Occipital lobe (tissue), 2 donors: ENCODE measurements around the gene PHB1. TPM values are rescaled to one million over a fixed set of nuclear protein-coding genes. Genes with fewer than 3 reads are reported as not detected.
"Not testable (repeated sequence)": the region's sequence is repeated elsewhere in the genome, so short reads cannot be mapped to it uniquely, and the experiment has no call there.

Experiments used
- DNase-seq: peaks from one replicate; lab custom pipeline; 2025; lab: John Stamatoyannopoulos, UW
- total RNA-seq: library from RNA; depleted of rRNA; stranded (reverse); fragments of >200 nt; gene quantifications from one replicate; pipeline ENCODE4 v1.2.3, GENCODE V29; 2014

The PHB1 gene
- total RNA-seq, 1 donor from 2014 or later, result 42.0 TPM

GRCh38 chr17:49381033-49381432, 33.6 kb downstream of the PHB1 start:
- DNase-seq, result no peak

- no peak for DNase-seq
Observed at GRCh38 chr17:49379926-49380325, 34.8 kb downstream of the PHB1 start.

DNA sequence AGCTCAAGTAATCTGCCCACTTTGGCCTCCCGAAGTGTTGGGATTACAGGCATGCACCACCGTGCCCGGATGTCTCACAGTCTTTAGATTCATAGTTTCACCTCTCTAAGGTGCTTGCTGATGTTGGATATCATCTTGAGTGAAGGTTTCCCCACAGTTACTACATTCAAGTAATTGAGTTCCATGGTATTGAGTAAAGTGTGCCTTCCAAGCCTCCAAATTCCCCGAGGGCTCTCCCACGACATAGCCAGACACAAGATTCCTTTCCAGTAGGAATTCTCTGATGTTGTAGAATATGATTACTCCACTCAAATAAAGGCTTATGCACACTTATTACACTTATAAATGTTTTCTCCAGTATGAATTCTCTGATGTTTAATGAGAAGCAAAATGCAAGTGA, 36.4 kb downstream of the PHB1 start:
- no peak for DNase-seq

- no peak for DNase-seq
Observed at GRCh38 chr17:49375544-49375943, 39.1 kb downstream of the PHB1 start.

- DNase-seq, result no peak
Observed at GRCh38 chr17:49373115-49373514, 41.6 kb downstream of the PHB1 start.

GRCh38 chr17:49372425-49372824, 42.3 kb downstream of the PHB1 start:
- DNase-seq, result no peak

- DNase-seq, result no peak
Observed at GRCh38 chr17:49370971-49371834, 43.5 kb downstream of the PHB1 start.

- DNase-seq, result no peak
Observed at GRCh38 chr17:49369760-49370159, 44.9 kb downstream of the PHB1 start.

GRCh38 chr17:49369089-49369488, 45.6 kb downstream of the PHB1 start:
- DNase-seq, result no peak

GRCh38 chr17:49365667-49366066, 49.0 kb downstream of the PHB1 start:
- no peak for DNase-seq

DNA sequence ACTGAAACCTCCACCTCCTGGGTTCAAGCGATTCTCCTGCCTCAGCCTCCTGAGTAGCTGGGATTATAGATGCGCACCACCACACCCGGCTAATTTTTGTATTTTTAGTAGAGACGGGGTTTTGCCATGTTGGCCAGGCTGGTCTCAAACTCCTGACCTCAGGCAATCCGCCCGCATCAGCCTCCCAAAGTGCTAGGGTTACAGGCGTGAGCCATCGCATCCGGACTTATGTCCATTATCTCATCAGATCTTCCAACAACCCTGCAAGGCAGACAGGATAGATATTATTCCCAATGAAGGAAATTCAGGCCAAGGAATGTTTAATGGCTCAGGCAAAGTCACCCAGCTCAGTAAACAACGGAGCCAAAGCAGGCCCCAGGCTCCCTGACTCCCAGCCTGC, 49.6 kb downstream of the PHB1 start:
- not testable (repeated sequence) for DNase-seq

DNA sequence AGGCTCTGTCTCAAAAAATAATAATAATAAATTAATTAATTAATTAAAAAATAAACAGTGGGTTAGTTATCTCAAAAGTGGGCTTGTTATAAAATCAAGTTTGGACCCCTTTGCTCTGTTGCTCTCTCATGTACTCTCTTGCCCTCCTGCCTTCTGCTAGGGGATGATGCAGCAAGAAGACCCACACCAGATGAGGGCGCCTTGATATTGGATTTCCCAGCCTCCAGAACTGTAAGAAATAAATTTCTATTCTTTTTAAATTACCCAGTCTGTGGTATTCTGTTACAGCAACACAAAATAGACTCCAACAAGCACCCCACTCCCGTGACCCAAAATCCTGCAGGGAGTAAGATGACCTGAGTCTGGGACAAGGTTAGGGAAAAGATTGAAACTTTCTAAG, 50.6 kb downstream of the PHB1 start:
- DNase-seq, result no peak

DNA sequence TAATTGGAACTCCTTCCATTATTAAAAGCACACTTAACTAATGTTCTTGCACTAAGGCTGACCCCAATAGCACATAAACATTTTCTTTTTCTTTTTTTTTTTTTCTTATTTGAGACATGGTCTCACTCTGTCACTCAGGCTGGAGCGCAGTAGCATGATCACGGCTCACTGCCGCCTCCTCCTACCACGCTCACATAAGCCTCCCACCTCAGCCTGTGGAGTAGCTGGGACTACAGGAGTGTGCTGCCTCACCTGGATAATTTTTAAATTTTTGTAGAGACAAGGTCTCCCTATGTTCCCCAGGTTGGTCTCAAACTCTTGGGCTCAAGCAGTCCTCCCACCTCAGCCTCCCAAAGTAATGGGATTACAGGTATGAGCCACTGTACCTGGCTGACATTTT, 51.4 kb downstream of the PHB1 start:
- no peak for DNase-seq

DNA sequence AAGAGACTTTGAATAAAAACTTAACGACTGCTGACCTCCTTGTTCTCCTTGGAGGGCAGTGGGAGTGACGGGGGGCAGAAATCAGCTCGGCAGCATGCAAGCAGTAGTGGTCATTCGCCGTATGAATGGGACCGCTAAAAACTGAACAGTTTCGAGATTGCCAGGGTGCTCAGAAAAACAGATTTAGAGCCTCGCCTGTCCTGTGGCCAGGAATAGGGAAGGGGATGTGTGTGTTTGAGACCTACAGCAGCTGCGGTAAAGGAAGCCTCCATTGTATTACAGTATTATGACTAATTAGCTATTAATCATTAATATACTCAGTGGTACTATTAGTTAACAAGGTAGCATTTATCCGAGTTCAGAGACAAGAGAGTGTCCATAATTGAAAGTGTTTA, 52.0 kb downstream of the PHB1 start:
- DNase-seq, result no peak

DNA sequence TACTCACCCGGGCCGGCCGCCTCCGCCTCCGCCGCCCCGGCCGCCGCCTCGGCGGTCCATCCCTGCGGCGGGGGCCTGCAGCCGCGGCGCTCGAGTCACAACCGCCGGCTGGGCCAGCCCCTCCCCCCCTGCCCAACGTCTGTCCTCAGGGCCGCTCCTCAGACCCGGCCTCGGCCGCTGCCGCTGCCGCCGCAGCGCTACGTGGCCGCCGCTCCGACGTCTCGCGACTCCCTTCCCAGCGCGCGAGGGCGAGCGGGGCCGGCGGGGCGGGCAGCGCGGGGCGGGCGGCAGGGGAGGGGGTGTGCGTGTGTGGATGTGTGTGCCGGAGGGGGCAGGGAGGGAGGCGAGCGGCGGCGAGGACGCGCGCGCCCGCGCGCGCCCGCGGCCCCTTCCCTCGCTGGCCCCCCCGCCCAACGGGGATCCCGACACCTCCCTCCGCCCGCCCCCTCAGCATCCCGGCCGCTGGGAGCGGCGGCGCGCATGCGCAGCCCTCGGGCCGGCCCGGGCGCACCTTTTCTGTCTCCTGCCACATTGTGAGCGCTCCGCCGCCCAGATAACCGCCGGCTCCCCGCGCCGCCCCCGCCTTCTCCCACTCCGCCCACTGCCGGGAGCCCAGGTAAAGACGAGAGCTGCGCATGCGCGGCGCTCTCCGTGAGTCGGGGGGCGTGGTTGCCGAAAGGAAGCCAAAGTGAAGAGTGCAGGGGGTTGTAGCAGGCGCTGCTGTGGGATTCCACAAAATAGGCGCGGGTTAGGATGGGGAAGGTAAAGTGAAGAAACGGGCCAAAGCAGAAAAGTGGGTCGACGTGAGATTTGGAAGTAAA, 52.6 kb downstream of the PHB1 start, which contains the start of gene ZNF652:
ZNF652 (minus strand) TSS at position 349 of the 821 bp plus-strand sequence. CDS start 44,525 bp downstream, outside the sequence.
- DNase-seq, result peak; percentile 83

GRCh38 chr17:49361129-49361901, 53.4 kb downstream of the PHB1 start:
- peak; percentile 38 for DNase-seq

DNA sequence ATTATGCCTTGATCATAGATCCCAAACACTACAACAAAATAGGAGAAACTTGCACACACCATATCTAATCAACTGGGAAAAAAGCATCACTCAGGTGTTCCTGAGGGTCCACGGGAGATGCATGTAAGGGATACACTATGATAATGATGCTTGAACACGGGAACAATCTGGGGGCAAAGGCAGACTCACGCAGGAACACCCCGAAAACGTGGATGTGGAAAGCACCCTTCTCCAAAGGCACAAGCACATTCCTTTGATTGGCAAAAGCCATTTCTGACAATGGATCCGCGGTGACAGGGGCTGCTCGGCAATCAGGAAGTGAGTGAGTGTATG, 53.9 kb downstream of the PHB1 start:
- peak; percentile 28 for DNase-seq

DNA sequence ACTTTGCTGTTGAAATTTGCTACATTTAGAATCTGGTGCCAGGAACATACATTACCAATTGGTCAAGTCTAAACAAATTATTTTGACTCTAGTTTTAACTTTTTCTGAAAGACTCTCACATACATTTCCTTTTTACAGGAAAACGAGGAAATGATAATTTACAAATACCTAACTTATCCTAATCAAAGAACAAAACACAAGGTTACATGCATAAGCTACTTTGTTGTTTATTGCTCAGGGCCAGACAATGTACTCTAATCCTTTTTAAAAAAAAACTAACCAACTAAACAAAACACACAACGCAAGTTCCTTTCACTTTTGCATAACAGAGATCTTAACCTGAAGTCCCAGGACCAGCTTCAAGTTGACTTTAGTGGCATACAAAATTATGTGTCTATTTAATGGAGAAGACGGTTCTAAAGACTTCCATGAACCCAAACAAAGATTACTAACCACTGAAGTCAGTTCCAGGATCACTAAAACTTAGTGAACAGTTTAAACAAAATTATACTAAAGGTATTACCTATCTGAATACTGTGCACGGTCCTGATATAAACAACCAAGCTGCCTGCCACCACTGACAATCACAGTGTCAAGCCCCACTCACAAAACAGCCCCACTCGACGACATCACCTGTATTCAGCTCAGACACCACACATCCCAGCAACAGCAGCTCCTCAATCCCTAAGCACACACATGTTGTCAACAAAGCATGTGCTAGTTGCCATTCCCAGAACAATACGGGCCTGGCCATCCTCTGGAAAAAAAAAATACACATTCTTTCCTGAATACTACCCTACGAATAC, 54.5 kb downstream of the PHB1 start:
- DNase-seq, result no peak

DNA sequence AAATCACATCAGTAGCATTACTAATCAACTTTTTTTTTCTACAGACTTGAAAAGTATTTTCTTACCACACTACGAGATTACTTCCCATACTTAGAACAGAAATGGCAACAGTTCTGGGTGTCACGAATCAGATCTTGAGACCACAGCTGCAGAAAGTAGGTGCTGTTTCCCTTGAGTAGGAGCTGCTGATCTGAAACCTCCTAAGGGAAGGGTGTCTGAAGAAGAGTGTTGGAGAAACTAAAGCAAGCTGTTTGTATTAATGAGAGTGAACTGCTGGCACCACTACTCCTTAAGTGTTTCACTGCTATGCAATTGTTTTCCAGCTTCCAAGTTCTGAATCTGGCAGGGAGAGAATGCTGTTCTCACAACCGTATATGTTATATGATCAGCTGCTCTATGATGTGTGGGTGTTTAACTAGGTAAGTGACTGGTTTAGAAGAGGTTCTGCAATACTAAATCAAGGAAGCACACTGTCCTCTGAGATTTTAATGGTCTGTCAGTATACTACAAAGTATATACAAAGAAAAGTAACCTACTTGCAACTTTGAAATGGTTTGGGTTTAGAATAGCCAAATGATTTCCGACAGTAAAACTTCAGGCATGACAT, 55.9 kb downstream of the PHB1 start:
- no peak for DNase-seq

DNA sequence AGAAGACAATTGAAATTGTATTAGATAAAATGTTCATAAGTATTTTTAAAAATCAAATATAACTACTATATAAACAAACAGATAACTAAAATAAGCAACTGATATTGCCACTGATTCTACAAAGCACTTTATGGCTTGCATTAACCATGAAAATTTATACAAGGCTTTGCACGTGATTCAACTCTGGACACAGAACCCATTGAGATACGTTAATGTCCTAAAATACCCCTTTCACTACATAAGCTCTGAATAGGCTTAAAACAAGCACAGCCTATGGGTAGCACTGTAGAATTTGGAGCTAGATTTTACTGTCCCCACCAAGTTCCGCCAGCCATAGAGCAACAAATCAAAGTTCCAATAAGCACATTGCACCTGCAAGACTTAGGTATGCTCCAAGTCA, 57.2 kb downstream of the PHB1 start:
- DNase-seq, result no peak

DNA sequence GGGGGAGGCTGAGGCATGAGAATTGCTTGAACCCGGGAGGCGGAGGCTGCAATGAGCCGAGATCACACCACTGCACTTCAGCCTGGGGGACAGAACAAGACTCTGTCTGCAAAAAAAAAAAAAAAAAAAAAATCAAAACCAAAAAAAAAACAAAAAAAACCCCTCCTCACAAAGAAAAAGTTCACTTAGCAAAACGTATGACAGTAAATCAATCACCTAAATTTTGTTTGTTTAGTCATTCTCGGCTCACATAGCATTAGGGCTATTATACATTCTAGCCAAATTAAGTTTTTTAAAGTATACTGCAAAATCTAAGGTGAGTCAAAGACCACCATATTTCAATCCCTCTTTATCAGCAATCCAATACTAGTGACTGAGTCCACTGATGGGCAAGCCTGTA, 58.4 kb downstream of the PHB1 start:
- DNase-seq, result no peak
